GM21786 (cell line): ENCODE results near the gene PBX4.

Source experiments
- ATAC-seq: cut with Tn5 transposase; IDR thresholded peaks from one replicate; pipeline ENCODE4 v1.9.1; 2021; ENCODE audit not compliant: unreplicated experiment

Gene PBX4

GRCh38 chr19:19559931-19560330 lies 58.6 kb downstream of the PBX4 start:
- ATAC-seq, result no peak

GRCh38 chr19:19558636-19559035 lies 59.9 kb downstream of the PBX4 start:
- ATAC-seq, result no peak

- no peak for ATAC-seq
These were observed 60.4 kb downstream of the PBX4 start for GRCh38 chr19:19558055-19558454.

- no peak for ATAC-seq
These were observed 64.1 kb downstream of the PBX4 start for GRCh38 chr19:19554074-19555023.

GRCh38 chr19:19553670-19554069 lies 64.8 kb downstream of the PBX4 start:
- ATAC-seq, result no peak

GRCh38 chr19:19552798-19553197 lies 65.7 kb downstream of the PBX4 start:
- ATAC-seq, result no peak

GRCh38 chr19:19551853-19552192 lies 66.7 kb downstream of the PBX4 start:
- ATAC-seq, result no peak

- ATAC-seq, result no peak
These were observed 67.3 kb downstream of the PBX4 start for GRCh38 chr19:19550972-19551852.

GRCh38 chr19:19550485-19550929 lies 68.0 kb downstream of the PBX4 start:
- no peak for ATAC-seq

GRCh38 chr19:19549804-19550464 lies 68.6 kb downstream of the PBX4 start:
- no peak for ATAC-seq

- ATAC-seq, result no peak
These were observed 69.3 kb downstream of the PBX4 start for GRCh38 chr19:19548915-19549759.

- ATAC-seq, result no peak
These were observed 70.7 kb downstream of the PBX4 start for GRCh38 chr19:19547674-19548336.

GRCh38 chr19:19546751-19547162 lies 71.7 kb downstream of the PBX4 start:
- ATAC-seq, result no peak

- ATAC-seq, result no peak
These were observed 72.8 kb downstream of the PBX4 start for GRCh38 chr19:19545707-19546106.

GRCh38 chr19:19544954-19545591 lies 73.4 kb downstream of the PBX4 start:
- no peak for ATAC-seq

GRCh38 chr19:19544257-19544953 lies 74.1 kb downstream of the PBX4 start:
- no peak for ATAC-seq

- no peak for ATAC-seq
These were observed 74.8 kb downstream of the PBX4 start for GRCh38 chr19:19543640-19544039.

GRCh38 chr19:19543101-19543500 lies 75.4 kb downstream of the PBX4 start:
- no peak for ATAC-seq

GRCh38 chr19:19542507-19542906 lies 76.0 kb downstream of the PBX4 start:
- no peak for ATAC-seq
